Astrocyte (in vitro differentiated cells and primary cell): ENCODE results near the gene PXN.

Source experiments
- EZH2 ChIP-seq: IDR thresholded peaks from 2 replicates; pipeline ENCODE4 v1.6.1; 2012; ENCODE audit warnings: mild to moderate bottlenecking, low read length, inconsistent platforms; ENCODE audit not compliant: insufficient read depth
- TF ChIP-seq, protein P1 (sequence below): IDR thresholded peaks from 2 replicates; pipeline ENCODE4 v1.5.1; 2011; ENCODE audit warnings: low read depth, mild to moderate bottlenecking, inconsistent platforms, low read length, moderate library complexity; ENCODE audit not compliant: insufficient read depth

DNA sequence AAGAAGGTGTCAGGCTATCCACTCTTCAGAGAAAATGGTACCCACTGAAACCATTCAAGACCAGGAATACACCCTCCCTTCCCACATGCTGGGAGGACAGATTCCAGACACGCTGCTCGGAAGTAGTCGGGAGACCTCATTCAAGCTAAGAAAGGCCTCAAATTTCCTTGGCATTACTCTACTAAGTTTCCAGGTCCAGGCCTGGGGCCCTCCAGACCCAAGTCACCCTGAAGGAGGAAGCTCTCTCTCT lies 37.6 kb downstream of the PXN start:
- TF ChIP-seq, protein P1, sequence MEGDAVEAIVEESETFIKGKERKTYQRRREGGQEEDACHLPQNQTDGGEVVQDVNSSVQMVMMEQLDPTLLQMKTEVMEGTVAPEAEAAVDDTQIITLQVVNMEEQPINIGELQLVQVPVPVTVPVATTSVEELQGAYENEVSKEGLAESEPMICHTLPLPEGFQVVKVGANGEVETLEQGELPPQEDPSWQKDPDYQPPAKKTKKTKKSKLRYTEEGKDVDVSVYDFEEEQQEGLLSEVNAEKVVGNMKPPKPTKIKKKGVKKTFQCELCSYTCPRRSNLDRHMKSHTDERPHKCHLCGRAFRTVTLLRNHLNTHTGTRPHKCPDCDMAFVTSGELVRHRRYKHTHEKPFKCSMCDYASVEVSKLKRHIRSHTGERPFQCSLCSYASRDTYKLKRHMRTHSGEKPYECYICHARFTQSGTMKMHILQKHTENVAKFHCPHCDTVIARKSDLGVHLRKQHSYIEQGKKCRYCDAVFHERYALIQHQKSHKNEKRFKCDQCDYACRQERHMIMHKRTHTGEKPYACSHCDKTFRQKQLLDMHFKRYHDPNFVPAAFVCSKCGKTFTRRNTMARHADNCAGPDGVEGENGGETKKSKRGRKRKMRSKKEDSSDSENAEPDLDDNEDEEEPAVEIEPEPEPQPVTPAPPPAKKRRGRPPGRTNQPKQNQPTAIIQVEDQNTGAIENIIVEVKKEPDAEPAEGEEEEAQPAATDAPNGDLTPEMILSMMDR = no peak
- TF ChIP-seq EZH2 = no peak
